ENCODE results near the gene BANF2.

The BANF2 gene

GRCh38 chr20:17735959-17736621, 36.3 kb downstream of the BANF2 start:
- no peak for DNase-seq (ENCODE audit: low read depth)

DNA sequence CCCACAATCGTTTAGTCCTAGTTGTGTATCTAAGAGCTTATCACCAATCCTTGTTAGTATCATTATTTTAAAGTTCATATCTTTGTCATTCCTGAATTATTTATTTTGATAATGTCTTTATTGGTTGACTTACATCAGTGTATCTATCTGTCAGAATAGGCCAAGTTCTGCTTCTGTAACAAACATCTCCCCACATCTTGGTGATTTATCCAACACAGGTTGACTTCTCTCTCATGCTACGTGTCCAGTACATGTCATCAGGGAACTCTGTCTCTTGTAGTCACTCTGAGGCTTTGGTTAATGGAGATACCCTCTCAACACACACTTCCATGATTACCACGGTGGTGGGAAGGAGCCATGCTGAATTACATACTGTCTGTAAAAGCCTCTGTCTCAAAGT, 38.4 kb downstream of the BANF2 start:
- DNase-seq (ENCODE audit: low read depth) = no peak

DNA sequence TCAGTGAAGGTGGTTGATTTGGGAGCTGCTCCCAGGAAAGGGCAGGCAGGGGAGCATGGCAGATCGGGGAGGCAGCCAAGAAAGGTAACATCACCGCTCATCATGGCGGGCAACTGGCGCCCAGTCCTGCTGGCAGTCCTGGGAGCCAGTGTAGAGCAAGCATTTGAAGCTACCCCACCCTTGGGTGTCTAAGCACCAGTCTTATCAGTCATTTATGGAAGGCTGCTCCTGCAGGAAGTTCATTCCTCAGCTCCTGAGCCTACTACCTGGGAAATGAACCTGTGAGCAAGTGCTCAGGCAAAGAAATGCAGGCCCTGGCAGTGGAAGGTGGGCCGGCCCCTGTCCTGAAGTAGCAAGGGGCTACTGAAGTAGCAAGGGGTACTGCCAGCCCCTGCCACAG, 41.5 kb downstream of the BANF2 start:
- DNase-seq (ENCODE audit: low read depth) = no peak

DNA sequence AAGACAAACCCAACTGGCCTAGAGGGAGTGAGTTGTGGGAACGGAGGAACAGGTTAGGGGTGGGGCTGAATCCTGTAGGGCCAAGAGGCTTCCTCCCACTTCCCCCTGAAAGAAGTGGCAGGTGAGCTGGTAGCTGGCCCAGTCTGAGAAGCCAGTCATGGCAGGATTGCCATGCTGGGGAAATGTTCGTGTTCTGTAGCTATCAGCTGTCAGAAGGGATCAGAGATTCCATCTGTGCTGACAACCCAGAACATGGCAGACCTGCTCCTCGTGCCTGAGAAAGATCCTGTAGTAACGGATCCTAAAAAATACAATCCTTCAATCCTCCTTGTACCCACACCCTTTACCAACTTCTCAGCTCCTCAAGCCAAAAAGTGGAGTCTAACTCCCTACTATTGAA, 43.0 kb downstream of the BANF2 start:
- no peak for DNase-seq (ENCODE audit: low read depth)

DNA sequence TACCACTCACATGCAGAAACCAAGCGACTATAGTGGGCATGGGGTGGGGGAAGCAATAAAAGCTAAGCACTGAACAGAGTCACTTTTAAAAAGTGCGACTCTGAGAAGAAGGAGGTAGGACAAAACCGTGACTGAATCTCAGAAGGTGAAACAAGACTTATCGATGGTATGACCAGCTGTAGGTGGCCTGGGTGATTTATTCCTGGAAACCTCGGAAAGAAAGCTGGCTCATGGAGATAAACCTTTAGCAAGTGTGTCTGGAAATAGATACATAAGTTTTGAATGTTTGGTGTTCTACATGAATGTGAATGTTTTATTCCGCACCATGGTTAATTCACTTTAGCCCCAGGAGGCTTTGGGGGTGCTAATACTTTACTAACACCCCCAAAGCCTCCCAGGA, 43.9 kb downstream of the BANF2 start:
- no peak for DNase-seq (ENCODE audit: low read depth)

GRCh38 chr20:17747431-17747846, 47.7 kb downstream of the BANF2 start:
- no peak for DNase-seq (ENCODE audit: low read depth)

- no peak for DNase-seq (ENCODE audit: low read depth)
Measured at GRCh38 chr20:17748279-17748678, 48.5 kb downstream of the BANF2 start.

DNA sequence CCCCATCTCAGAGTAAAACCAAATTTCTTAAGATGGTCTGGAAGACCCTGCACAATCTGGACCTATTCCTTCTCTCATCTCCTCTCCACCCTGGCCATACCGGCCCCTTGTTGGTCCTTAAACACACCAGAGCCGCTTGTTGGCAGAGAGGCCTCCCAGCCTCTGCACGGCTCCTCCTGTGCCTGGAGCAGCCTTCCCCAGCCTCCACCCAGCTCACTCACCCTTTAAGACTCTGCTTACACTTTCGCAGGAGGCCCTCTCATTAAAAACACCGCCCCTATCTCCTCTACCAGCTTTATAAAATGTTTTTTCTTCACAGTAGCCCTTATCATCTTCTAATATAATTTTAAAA, 49.8 kb downstream of the BANF2 start:
- DNase-seq (ENCODE audit: low read depth) = no peak

DNA sequence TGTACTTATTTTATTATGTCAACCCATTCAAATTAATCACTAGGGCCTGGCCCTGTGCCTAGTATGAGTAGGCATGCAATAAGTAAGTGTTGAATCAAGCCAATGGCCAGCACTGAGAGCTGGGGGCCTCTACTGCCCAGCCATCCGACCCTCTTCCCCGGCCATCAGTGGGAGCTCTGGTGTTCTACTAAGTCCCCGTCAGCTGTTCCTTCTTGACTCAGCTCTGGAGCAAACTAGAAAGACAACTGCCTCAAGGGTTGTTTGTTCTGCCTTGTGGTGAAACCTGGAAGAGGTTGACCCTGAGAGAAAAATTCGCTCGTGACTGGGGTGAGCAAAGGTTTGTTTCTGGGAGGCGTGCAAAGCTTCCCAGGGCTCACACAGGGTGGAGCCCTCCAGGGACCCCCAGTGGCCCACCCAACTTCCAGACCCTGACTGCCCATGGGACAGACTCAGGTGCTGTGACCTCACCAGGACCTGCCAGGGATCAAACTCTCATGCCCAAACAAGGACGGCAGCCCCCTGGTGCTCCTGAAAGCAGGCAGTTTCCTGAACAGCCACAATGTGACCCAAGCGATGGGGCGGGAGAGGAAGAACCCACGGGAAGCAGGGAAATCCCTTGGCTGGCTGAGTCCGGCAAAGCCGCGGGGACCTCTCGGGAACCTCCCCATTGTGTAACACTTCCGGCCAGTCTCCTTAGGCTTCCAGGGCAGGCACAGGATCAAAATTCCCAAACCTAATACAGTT, 50.4 kb downstream of the BANF2 start:
- no peak for DNase-seq (ENCODE audit: low read depth)

- DNase-seq (ENCODE audit: low read depth) = no peak
Measured at GRCh38 chr20:17750722-17751045, 50.9 kb downstream of the BANF2 start.

- no peak for DNase-seq (ENCODE audit: low read depth)
Measured at GRCh38 chr20:17751640-17752039, 51.9 kb downstream of the BANF2 start.

DNA sequence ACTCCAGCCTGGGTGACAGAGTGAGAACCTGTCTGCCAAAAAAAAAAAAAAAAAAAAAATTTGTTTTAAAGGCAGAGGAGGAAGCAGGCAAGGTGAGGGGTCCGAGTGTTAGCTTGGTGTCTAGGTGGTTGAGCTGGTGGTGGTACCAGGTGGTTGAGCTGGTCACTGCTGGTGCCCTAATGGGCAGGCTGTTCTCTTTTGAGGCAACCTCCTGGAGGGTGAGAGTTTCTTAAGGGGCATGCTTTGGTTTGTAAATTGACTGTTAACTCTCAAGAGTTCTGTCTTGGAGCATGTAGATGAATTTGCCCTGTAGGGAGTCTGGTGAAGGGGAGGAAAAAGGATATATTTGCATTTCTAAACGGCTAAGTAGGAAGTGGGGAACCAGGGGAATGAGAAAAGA, 52.7 kb downstream of the BANF2 start:
- DNase-seq (ENCODE audit: low read depth) = no peak

GRCh38 chr20:17753516-17753915, 53.8 kb downstream of the BANF2 start:
- no peak for DNase-seq (ENCODE audit: low read depth)

GRCh38 chr20:17756529-17756928, 56.8 kb downstream of the BANF2 start:
- DNase-seq (ENCODE audit: low read depth) = no peak

DNA sequence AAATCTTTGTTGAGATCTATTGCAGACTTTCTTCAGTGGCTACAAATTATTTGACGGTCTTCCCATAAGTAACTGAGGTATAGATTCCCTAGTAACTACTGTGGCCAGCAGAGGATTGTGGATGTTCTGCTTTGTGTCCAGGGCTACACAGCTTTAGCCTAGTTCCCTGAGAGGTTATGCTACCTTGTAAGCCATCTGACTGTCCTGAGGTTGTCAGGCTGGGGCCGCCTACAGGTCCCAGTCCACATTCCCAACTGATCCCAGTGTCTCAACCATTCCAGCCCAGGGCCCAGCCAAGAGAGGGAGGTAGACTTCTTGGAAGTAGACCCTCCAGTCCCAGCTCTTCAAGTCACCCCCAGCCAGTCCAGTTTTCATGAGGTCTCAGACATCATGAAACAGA, 57.7 kb downstream of the BANF2 start:
- no peak for DNase-seq (ENCODE audit: low read depth)

DNA sequence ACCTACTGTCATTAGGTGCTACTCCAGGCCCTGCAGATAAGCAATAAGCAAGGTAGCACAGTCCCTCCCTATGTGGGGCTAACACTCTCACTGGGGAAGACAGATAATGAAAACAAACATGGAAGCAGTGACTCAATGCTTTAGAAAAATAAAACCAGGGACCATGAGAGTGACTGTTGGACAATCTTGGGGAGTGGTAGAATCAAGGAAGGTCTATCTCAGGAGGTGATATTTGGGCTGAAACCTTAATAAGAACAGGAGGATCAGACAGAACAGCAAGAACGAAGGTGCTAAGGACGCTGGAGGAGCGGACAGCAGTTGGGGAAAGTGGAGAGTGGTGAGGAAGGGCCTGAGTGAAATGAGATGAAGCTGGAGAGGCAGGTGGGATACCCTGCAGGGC, 58.2 kb downstream of the BANF2 start:
- DNase-seq (ENCODE audit: low read depth) = no peak

GRCh38 chr20:17758512-17758911, 58.7 kb downstream of the BANF2 start:
- DNase-seq (ENCODE audit: low read depth) = no peak

- no peak for DNase-seq (ENCODE audit: low read depth)
Measured at GRCh38 chr20:17759449-17759848, 59.7 kb downstream of the BANF2 start.

DNA sequence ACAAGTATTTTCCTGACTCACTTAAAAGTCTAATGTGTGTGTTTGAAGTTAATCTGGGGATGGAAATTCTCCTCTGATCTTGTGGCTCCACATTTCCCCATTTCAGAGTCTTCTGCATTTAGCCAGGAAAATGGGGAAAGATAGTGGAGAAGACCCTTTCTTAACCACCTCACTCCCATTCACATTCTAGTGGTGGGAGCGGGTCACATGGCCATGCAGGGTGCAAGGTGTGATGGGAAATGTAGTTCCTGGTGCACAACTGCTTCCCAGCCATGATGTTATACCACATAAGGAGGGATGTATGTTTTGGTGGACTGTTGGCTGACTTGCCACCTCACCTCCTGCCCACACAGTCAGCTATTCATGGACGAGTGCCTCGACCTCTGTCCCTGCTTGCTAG, 61.8 kb downstream of the BANF2 start:
- DNase-seq (ENCODE audit: low read depth) = no peak

- no peak for DNase-seq (ENCODE audit: low read depth)
Measured at GRCh38 chr20:17762243-17762872, 62.6 kb downstream of the BANF2 start.

DNA sequence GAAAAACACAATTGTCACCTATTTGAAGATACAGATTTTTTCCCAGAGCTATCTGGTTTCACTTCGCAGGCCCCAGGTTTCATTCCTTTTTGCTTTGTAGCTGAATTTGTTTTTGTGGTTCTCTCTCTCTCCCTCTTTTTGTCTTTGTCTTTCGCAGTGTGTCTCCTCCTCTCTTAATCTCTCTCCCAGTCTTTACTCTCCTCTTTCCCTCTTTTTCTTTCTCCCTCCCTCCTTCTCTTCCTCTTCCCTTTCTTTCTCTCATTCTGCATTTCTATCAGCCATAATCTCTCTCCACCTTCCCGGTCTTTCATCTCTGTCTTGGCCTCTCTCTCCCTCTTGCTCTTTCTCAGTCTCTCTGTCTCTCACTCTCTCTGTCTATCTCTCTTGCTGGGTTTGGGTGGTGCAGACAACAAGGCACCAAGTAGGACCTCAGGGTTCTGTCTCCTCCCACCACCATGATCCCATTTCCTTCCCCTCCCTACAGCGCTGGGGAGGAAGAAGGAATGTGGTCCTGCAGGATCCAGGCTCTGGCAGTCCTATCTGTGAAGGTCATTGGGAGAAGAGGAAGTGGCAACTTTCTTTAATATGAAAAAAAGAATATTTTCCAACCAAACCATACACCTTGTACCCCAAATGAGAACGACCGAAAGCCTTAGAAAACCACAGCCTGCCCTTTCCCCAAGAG, 63.2 kb downstream of the BANF2 start:
- no peak for DNase-seq (ENCODE audit: low read depth)

GRCh38 chr20:17765017-17765416, 65.3 kb downstream of the BANF2 start:
- DNase-seq (ENCODE audit: low read depth) = no peak

DNA sequence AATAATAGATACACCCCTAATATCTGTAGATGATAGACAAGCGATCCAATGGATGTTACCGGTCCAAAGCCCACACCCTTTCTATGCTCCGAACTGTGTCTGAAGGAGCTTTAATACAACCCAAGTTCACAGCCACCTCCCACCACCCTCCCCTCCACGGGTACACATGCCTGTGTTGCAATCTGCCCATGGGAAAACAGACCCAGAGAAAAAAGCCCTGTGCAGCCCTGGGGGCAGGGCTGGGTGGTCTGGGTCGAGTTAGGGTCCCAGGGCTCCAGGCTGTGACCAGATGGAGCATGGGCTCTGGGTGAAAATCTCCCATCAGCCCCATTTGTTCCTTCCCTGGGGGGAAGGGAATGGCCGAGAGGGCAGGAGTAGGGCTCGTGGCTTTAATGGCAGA, 65.8 kb downstream of the BANF2 start:
- no peak for DNase-seq (ENCODE audit: low read depth)

Data from activated T-cell treated with anti-CD3 and anti-CD28 coated beads for 24 hours (primary cell).